GM23338 (cell line): ENCODE results near the gene ANKRD62. TPM values are rescaled to one million over a fixed set of nuclear protein-coding genes. Genes with fewer than 3 reads are reported as not detected.

Source experiments
- polyA plus RNA-seq: library from polyadenylated mRNA; unstranded; fragments of >200 nt; fragmentation: Nextera tagmentation; extraction: Ambion mirVana; gene quantifications from 2 replicates; pipeline ENCODE4 v1.2.1, GENCODE V29; 2016
- small RNA-seq: library from RNA; depleted of rRNA; stranded (forward); fragments of <200 nt; gene quantifications from one replicate; pipeline ENCODE3, GENCODE V24; 2014; ENCODE audit warnings: low replicate concordance
- total RNA-seq: library from RNA; depleted of rRNA; stranded (reverse); fragments of >200 nt; shearing (Covaris generic); gene quantifications from 2 replicates; pipeline ENCODE4 v1.2.3, GENCODE V29; 2014; rRNA removed

Gene ANKRD62
- total and polyA plus RNA-seq, 2 experiments from 2014 or later: not detected

Small RNA genes within 50 kb of the gene (small RNA-seq; reads per million reads assigned to genes)
- gene RNU6-324P: not detected

Other genes starting within 250 kb of the ANKRD62 start
- 47.4 and 52.1 TPM in 2 replicates for gene CHMP1B, start 242.4 kb upstream of the ANKRD62 start, total RNA-seq
- 38.5 and 41.8 TPM in 2 replicates for gene CHMP1B, start 242.4 kb upstream of the ANKRD62 start, polyA plus RNA-seq
- 18.8 and 29.8 TPM in 2 replicates for gene MPPE1, start 185.5 kb upstream of the ANKRD62 start, total RNA-seq
- 24.6 and 25.1 TPM in 2 replicates for gene MPPE1, start 185.5 kb upstream of the ANKRD62 start, polyA plus RNA-seq
- gene IMPA2, start 112.3 kb upstream of the ANKRD62 start, total RNA-seq: 91.8 and 122 TPM in 2 replicates
- gene IMPA2, start 112.3 kb upstream of the ANKRD62 start, polyA plus RNA-seq: 45.0 and 50.4 TPM in 2 replicates
- gene CIDEA, start 160.5 kb downstream of the ANKRD62 start, total RNA-seq: not detected in 2 replicates
- 0.45 TPM in 1 of 2 replicates, not detected in the other for gene CIDEA, start 160.5 kb downstream of the ANKRD62 start, polyA plus RNA-seq
- gene TUBB6, start 214.4 kb downstream of the ANKRD62 start, total RNA-seq: 282 and 329 TPM in 2 replicates
- gene TUBB6, start 214.4 kb downstream of the ANKRD62 start, polyA plus RNA-seq: 136 and 148 TPM in 2 replicates